HT-29 (cell line): ENCODE measurements around the gene MYO5B. TPM values are rescaled to one million over a fixed set of nuclear protein-coding genes. Genes with fewer than 3 reads are reported as not detected.

Source experiments
- DNase-seq: peaks from one replicate; pipeline ENCODE4 v3.0.0-alpha.2; 2015; ENCODE audit warnings: low spot score
- total RNA-seq: library from RNA; depleted of rRNA; stranded (reverse); fragments of >200 nt; shearing (Covaris generic); gene quantifications from 2 replicates; pipeline ENCODE4 v1.2.3, GENCODE V29; 2014

The MYO5B gene
- total RNA-seq, 1 experiment from 2014 or later = 29.3 TPM

DNA sequence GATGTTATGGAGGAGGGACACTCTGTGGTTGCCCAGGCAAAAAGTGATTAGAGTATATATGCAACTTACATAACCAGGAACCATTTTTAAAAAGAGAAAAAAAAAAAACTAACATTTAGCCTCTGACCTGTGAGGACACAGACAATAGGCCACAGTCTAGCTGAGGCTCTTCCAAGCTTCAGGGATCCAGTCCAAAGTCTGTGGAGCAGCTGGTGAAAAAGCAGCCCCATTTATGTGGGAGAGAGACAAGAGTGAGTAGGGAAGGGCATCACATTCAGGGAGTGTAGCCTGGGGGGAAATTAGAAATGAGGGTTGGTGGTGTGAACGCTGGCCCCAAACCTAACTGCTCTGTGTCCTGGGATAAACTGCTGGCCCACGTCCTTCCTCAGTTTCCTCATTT lies 122.8 kb downstream of the MYO5B start:
- DNase-seq = no peak

DNA sequence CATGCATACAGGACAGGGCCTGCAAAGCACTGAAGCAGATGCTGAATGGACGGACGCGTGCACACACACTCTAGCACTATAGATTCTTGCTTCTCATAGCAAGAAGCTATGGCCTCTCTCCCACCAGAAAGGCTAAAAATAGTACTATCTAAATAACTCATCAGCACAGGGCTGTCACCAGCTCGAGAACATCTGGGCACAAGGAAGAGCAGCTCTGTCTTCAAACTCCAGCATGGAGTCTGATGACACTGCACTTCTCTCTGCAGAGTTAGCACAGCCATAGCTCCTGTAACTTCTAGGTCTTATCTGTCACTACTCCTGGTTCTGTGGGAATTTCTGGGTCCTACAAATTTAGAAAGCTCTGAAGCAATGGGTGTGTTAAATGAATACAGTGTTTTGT lies 123.5 kb downstream of the MYO5B start:
- DNase-seq = no peak

DNA sequence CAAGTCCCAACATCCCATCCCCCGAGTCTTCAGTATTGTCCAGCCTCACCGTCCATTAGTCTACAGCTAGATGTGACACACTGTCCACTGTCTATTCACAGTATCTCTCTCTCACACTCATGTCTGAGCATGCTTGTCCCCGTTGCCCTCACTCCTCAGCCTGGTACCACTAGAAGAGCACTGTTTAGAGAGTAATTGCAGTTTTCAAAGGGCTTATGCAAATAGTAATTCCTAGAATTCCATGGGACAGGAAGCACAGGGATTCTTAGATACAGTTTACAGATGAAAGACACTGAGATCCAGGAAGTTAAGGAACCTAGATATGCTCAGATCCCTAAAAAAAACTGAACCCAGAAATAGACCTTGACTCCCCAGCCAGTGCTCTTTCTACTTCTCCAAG lies 125.5 kb downstream of the MYO5B start:
- no peak for DNase-seq

DNA sequence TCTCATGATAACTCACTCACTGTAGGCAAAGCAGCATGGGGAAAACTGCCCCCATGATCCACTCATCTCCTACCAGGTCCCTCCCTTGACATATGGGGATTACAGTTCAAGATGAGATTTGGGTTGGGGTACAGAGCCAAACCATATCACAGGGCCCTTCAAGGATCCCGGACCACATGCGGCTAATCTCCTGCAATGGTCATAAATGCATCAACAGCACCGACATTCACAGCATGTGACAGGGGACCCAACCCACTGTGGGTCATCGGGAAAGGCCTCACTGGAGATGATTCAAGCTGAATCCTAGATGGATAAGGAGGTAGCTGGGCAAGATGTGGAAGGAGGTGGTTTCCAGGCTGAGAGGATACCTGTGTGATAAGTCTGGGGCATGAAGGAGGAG lies 129.4 kb downstream of the MYO5B start:
- no peak for DNase-seq

DNA sequence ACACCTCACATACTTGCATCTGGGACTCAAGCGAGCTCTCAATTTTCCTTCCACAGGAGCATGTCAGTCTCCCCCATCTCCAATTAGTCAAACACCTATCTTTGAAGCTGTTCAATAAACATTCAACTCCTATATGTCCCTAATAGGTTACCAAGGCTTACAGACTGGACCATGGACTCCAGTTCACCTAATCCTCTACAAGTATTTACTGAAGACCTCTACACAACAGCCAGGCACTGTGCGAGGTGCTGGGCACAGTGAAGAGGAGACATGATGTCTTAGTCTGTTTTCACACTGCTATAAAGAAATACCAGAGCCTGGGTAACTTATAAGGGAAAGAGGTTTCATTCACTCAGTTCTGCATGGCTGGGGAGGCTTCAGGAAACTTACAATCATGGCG lies 129.9 kb downstream of the MYO5B start:
- no peak for DNase-seq

DNA sequence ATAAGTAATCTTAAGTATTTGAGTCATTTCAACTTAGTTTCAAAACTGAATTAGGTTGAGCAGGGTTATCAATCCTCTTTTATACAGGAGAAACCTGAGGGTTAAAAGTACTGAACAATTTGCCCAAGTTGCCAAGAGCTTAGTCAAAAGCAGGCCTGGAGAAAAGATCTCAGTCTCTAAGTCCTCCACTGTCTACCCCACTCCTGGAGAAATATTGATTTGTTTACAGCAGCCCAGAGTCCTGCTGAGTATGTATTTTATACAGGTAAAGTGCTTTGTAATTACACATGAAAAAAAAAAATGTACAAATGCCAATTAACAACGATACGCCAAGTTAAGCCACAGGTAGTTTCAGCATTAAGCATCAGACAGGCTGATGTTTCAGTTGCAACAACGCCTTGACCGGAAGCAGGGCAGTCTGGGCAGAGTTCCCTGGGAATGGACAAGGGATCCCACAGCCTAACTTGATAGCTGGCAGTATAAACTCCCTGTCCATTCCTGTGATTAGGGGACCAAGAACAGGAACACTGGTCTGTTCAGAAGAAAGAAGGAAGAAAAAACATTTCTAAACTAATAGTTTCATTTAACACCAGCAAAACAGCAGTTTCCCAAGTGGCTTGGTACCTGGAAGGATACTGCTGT lies 132.9 kb downstream of the MYO5B start:
- no peak for DNase-seq

DNA sequence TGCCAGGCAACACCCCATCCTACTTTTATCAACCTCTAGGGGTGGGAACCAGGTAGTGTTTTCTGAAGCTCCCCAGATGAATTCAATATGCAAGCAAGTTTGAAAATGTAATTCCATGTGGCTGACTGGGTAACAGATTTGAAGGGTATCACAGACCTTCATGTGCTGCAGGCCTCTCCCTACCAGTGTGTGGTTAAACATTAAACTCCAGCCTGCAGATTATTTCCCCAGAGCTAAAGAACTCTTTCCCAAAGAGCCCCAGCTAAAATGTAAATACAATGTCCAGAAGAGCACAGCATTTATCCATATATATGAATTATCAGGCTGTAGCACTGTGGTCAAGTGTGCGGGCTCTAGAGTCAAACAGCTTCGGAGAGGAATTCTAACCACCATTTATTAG lies 134.1 kb downstream of the MYO5B start:
- DNase-seq = no peak

DNA sequence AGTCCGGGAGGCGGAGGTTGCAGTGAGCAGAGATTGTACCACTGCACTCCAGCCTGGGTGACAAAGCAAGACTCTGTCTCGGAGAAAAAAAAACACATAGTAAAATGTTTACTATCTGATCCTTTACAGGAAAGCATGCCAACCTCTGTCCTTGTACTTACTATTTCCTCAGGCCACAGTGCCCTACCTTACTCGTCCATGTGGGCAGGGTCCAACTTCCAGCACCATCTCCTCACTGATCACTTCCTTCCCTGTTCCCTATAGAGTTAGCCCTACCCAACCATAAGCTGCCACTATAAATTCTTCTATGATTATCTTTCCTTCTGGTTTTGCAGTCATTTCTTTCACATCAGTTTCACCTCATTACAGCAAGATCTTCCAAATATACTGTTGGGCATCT lies 136.2 kb downstream of the MYO5B start:
- DNase-seq = no peak

DNA sequence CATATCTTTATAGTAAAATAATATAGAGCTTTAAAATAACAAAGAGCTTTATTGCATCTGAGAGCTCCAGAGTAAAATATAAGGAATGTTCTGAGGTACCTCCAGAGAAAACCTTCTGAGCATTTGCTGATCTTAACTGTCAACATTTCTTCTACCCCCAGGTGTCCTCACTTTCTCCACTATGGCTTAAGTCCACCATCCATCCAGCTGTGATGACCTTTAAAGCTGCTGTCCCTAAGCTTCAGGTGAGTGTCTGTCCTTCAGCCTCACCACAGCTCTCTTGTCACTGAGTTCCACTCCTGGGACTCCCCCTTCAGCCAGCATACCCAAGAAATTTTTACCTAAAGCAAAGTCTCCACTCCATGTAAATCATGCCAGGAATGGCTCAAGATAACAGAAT lies 137.9 kb downstream of the MYO5B start:
- peak; percentile 29 for DNase-seq

DNA sequence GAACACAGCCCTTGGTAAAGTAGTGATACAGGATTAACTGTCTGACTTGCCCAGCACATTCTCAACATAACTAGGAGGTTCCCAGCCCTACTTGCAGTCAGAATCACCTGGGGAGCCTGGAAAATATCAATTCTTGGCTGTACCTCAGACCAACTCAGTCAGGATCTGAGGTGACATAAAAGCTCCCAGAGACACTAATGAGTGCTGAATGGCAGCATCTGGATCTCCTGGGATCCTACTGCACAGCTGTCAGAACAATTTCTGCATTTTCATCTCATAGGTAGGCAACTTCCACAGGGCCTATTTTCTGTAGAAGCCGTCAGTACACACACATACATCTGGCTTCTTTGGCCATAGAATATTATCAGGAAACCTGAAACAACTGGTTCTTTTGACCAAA lies 138.8 kb downstream of the MYO5B start:
- DNase-seq = no peak

DNA sequence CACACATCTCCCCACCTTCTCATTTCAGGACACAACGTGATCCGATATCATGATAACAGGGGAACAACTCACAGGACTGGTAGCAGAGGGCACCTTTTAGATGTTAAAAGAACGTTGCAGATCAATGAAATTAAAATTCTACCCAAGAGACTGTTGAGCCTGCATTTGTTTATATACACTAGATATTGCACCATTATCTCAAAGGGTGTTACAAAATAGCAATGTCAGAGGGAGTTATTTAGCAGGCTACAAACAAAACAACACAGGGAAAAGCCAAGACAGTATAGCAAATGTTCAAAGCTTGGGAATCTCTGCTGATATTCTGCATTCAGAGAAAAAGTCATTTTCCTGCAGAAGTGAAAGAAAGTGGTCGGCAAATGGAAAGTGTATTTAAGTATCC lies 139.5 kb downstream of the MYO5B start:
- DNase-seq = no peak

DNA sequence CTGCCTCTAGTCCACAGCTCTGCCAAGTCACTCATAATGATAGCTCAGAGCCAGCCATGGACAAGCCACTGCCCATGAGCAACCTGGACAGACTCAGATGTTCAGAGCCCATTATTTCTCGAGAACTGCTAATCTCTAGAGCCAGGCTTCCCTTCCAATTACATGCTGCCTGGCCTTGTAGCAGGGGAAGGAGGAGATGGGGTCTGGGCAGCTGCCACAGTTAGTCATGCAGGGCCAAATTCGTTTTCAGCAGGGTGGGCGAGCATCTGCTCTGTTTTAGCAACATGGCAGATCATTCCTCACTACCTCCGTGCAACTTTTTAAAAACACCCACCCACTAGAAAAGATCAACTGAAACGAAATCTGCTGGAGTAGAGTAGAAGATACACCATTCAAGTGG lies 141.8 kb downstream of the MYO5B start:
- DNase-seq = no peak

DNA sequence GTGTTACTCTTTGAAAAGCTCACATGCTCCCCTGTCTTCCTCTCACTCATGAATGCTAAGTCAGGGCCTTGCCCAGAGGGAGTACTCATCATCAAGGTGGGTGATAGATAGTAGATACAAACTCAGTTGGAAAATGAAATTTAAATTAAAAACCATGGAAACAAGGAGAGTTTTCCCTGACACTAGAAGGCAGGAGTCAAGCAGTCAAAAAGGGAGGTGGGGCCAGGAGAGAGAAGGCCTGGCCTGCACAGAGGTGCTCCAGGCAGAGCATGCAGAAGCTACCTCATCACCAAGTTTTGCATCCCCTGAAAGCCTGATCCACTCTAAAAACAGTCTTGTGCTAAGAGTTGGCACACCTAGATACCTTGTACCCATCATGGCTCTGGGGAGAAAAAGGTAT lies 143.7 kb downstream of the MYO5B start:
- no peak for DNase-seq

DNA sequence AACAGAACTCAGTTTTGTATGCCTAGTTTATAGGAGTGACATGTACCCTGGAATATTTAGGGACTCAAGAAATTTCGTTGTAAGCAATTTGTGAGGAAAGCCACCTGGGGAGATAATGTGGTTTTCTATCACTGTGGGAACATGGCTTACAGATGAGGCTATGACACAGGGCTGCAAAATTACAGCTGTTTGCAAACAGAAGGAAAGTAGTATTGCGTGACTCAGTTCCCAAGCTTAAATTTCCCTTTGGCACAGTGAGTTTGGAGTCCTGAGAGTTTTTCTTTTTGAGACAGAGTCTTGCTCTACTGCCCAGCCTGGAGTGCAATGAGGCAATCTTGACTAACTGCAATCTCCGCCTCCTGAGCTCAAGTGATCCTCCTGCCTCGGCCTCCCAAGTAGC lies 149.8 kb downstream of the MYO5B start:
- no peak for DNase-seq

DNA sequence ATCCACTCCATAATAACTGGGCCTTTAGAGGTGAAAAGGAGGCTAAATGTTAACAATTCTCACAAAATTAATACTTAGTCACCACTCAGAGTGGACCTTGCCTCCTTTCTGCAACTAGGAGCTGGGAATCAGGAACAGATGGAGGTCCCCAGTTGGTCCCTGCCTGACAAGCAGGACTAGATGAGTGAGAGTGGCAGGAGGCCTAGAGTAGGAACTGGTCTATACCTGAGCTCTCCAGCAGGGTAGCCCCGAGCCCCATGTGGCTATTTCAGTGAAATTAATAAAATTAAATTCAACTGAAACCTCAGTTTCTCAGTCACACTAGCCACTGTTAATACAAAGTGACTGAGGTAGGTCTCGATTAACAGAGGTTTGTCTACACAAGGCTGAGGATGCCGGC lies 150.5 kb downstream of the MYO5B start:
- no peak for DNase-seq

DNA sequence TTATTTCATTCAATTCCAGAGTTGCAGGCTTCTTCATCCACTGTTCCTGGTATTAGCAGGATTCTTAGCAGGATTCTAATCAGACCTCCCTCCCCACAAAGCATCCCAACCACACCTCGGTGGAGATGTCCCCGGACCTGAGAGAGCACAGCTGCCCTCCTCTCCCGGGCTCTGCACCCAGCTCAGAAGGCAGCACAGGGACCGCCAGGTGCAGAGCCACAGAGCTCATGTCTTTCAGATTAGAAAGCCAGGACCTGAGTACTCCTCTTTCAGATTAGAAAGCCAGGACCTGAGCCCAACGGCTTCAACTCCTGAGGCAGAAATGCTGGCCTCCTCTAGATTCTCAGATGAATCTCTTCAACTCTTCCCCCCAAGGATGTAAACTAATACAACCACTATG lies 152.3 kb downstream of the MYO5B start:
- DNase-seq = no peak

DNA sequence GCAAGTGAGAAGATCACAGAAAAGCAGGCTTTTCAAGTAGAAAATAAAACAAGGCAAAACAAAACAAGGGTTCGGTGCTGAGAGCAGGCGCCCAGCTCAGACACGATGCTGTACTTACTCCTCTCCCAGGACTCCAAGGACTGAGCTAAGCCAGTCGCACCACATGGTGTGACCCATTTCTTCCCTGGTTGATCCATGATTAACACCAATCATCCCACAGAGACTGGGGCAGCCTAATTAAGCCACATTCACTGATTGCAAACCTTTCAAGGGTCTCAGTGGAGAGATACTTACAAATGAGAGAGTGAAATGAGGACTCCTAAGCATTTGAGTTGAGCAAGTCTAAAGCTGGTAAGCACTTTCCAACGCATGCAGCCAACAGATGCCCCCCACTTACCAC lies 155.2 kb downstream of the MYO5B start:
- no peak for DNase-seq

DNA sequence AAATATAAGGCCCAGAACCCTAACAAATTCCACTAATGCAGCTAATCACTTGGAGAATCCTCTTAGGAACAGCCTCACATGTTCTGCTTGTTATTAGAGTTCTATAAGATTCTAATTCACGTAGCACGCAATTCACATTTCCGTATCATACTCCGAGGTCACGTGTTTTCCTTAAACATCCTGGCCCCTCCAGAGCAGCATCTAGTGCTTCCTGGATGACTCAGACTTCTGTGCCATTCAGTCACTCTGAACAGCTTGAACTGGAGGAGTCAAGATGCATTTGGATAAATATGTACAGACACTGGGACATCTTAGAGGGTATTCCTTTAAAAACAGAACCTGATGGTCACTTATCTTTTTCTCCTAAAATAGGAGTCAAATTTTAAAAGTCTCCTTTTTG lies 156.5 kb downstream of the MYO5B start:
- peak; percentile 35 for DNase-seq

DNA sequence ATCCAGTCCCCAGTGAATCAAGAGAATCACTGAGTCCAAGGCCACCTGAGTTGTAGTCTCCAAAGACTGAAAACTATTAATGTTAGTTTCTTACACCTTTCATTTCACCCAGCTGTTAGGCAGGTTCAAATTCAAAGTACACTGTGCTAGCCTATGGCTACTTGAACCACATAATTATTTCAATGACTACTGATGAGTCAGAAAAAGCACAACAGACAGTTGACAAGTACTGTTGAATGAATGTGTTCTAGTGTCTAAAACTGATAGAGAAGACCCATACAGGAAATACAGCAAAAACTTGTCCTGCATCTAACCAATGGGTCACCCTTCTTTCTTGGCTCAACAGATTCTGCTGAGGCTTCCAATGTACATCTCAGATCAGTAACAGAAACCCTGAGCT lies 160.9 kb downstream of the MYO5B start:
- DNase-seq = no peak

DNA sequence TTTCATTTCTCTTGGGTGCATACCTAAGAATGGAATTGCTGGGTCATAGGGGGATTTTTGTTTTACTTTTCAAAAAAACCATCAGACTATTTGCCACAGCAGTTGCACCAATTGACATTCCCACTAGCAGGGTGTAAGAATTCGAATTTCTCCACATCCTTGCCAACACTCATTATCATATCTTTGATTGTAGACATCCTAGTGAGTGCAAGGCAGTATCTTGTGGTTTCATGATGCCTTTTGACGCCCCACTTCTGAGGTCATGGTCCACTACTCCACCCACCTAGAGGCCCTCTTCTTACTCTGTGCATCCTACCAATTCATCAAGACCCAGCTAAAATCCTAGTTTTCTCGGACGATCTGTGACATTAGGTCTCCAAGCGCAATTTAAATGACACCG lies 161.9 kb downstream of the MYO5B start:
- DNase-seq = no peak

DNA sequence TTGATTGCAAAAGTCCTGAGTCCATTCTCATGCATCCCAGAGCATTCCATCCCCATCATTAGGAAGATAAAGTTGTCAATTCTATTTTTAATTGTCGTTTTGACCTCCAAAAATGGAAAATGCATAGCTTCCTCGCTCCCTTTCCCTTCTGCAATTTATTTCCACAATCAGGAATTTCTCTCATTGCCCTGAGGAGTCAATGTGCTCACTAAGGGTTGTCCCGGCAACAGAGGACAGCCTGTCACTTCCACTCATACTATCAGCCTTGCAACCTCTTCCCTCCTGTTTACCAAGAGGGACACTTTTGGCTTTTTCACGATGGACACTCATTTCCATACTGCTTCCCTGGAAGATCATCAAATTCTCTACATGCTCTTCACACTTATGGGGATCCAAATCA lies 164.8 kb downstream of the MYO5B start:
- DNase-seq = no peak

DNA sequence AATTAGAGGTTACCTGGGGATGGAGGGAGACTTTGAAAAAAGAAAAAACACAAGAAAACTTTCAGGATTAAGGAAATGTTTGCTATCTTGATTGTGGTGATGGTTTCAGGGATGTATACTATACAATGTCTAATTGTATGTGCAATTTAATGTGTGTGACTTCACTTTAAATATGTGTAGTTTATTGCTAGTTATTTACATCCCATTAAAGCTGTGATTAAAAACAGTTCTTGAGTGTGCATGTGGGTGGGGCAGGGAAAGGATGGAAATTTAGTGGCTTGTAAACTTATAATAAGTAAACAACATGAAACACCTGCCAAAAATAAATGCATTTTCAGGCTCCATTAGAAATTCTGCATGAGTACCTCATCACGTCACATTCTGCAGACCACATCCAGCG lies 167.0 kb downstream of the MYO5B start:
- no peak for DNase-seq

DNA sequence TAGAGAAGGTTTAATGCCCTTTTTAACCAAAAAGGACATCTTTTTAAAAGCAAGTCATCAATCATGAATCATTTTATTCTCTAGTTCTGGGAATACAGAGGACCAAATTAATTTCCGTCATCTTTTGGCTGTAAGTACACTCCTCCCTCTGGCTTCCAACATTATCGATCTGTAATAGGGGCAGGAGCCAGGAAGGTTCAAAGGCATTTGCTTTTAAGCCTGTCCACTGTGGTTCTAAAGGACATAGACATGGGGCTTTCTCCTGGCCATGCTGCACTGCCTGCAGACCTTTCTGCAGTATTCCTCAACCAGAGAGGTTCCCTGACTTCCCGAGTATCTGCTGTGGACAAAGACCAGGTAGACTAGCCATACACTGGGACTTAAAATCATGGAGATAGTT lies 170.5 kb downstream of the MYO5B start:
- DNase-seq = no peak

DNA sequence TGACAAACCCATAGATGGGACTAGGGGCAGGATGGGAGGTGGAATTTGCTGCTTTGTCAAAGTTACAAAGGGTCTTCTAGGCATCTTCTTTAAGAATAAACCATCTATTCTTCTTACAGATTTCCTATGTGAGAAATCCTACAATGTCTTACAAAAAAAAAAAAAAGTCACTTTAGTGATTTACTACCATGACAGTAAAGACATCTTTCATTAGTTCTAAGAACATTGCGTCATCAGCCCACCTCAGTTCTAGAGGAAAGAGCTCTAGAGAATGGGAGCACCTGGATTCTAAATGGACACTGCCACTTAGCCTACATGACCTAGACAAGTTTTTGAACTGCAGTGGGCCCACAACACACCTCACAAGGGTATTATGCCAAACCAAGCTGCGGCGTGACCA lies 172.0 kb downstream of the MYO5B start:
- no peak for DNase-seq

DNA sequence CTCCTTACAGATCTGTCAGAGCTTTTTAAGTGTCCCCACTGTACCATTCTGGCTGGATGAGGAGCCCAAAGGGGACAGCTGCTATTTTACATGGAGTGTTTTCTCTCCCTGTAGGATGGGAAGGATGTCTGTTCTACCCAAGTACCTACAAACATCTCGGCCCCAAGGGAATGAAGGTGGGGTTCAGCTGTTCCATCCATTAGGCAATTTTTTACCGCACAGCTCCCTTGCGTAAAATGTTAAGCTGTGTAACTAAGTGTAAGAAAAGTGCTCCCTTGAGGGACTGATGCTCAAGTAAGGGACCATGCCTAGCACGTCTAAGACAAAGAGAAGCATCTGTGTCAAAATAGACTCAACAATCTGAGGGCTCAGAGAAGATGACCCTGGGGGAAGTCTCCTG lies 180.3 kb downstream of the MYO5B start:
- DNase-seq = no peak
